ENCODE measurements around the gene RAB40AL.
"Not testable (repeated sequence)": the region's sequence is repeated elsewhere in the genome, so short reads cannot be mapped to it uniquely, and the experiment has no call there.

The RAB40AL gene

GRCh38 chrX:102936972-102937371, at the start of gene RAB40AL:
TSS of gene RAB40AL (plus strand) at chrX:102937272. CDS start at chrX:102937319, 47 bp downstream.
- not testable (repeated sequence) for DNase-seq

- DNase-seq, result no peak
Observed at GRCh38 chrX:102887687-102888086, 49.4 kb upstream of the RAB40AL start.

- DNase-seq, result no peak
Observed at GRCh38 chrX:102892103-102892502, 45.0 kb upstream of the RAB40AL start.

- peak; percentile 56 for DNase-seq
Observed at GRCh38 chrX:102899940-102900916, 36.8 kb upstream of the RAB40AL start.

GRCh38 chrX:102902355-102902754, 34.7 kb upstream of the RAB40AL start:
- no peak for DNase-seq

- no peak for DNase-seq
Observed at GRCh38 chrX:102930990-102931756, 5.9 kb upstream of the RAB40AL start.

- peak; percentile 29 for DNase-seq
Observed at GRCh38 chrX:102934624-102935023, 2.4 kb upstream of the RAB40AL start.

GRCh38 chrX:102950908-102951866, 14.1 kb downstream of the RAB40AL start:
- DNase-seq, result peak; percentile 65

GRCh38 chrX:102957751-102958150, 20.7 kb downstream of the RAB40AL start:
- DNase-seq, result no peak

GRCh38 chrX:102958794-102959193, 21.7 kb downstream of the RAB40AL start:
- peak; percentile 17 for DNase-seq

- peak; percentile 0 for DNase-seq
Observed at GRCh38 chrX:102959471-102959870, 22.4 kb downstream of the RAB40AL start.

GRCh38 chrX:102963955-102964354, 26.9 kb downstream of the RAB40AL start:
- DNase-seq, result no peak

GRCh38 chrX:102964940-102965339, 27.9 kb downstream of the RAB40AL start:
- DNase-seq, result no peak

GRCh38 chrX:102966701-102967100, 29.6 kb downstream of the RAB40AL start:
- DNase-seq, result no peak

GRCh38 chrX:102968216-102968615, 31.1 kb downstream of the RAB40AL start:
- DNase-seq, result no peak

GRCh38 chrX:102971536-102971935, 34.5 kb downstream of the RAB40AL start:
- not testable (repeated sequence) for DNase-seq

- DNase-seq, result no peak
Observed at GRCh38 chrX:102975016-102975415, 37.9 kb downstream of the RAB40AL start.

- DNase-seq, result no peak
Observed at GRCh38 chrX:102976286-102976685, 39.2 kb downstream of the RAB40AL start.

- no peak for DNase-seq
Observed at GRCh38 chrX:102976793-102977495, 39.9 kb downstream of the RAB40AL start.

- no peak for DNase-seq
Observed at GRCh38 chrX:102978594-102978993, 41.5 kb downstream of the RAB40AL start.

- DNase-seq, result no peak
Observed at GRCh38 chrX:102979536-102979935, 42.5 kb downstream of the RAB40AL start.

GRCh38 chrX:102983205-102983604, 46.1 kb downstream of the RAB40AL start:
- no peak for DNase-seq

All from NCI-H69 (cell line).